HG03439 (cell line): ENCODE results near the gene CCS.
"Not testable (repeated sequence)": the region's sequence is repeated elsewhere in the genome, so short reads cannot be mapped to it uniquely, and the experiment has no call there.

Source experiments
- ATAC-seq: cut with Tn5 transposase; IDR thresholded peaks from one replicate; pipeline ENCODE4 v1.9.1; 2021; ENCODE audit warnings: mild to moderate bottlenecking, moderate library complexity; ENCODE audit not compliant: unreplicated experiment

Gene CCS

GRCh38 chr11:66589996-66590675 is 2.8 kb upstream of the CCS start:
- ATAC-seq: no peak

DNA sequence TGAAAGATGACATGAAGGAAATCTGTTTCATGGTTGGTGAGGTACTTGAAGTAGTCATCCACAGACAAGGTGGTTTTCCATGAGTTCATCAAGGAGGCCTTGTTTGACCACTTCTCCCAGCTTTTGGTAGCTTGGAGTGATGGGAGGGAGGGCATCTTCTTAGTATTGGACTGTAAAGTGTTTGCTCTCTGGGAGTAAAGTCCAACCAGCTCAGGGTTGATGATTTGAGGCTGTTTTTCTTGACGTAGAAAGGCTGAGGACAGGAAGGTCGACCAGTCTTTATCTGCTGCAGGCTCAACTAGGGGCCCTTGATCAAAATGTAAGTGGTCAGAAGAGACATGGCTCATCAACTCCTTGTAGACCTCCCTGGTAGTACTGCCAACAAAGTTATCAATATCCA is 1.8 kb upstream of the CCS start:
- ATAC-seq: no peak

GRCh38 chr11:66593303-66593635 is 284 bp downstream of the CCS start:
- ATAC-seq: peak; percentile 33

- no peak for ATAC-seq
Observed at GRCh38 chr11:66593650-66594049, 665 bp downstream of the CCS start.

DNA sequence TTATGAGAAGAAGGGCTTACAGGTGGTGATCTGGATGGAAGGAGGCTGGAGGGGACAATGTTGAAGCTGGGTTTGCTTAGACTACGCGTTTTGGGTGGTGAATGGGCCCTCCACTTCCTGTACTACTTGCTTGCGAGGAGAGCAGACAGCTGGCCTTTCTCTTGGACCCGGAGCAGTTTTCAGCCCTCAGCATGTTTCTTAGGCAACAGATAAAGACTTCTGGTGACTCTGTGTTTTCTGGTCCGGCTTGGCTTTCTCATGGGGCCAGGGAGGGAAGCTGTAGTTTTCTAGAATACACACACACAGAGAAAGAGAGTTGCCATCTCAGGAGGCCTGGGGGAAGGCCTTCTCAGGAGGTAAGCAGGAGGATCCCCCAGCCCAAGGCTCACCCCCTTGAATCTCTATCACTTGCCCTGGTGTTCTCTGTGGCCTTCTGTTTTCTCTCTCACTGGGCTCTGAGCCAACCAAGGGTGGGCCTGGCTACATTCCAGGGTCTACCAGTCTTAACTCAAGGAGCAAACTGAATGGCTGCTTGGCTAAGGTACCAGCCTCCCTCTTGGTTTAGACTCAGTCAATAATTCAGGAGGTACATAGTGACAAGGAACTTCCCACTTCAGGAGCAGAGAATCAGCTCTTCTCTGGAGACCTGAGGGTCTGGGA is 2.4 kb downstream of the CCS start:
- no peak for ATAC-seq

- ATAC-seq: no peak
Observed at GRCh38 chr11:66598993-66599392, 6.0 kb downstream of the CCS start.

DNA sequence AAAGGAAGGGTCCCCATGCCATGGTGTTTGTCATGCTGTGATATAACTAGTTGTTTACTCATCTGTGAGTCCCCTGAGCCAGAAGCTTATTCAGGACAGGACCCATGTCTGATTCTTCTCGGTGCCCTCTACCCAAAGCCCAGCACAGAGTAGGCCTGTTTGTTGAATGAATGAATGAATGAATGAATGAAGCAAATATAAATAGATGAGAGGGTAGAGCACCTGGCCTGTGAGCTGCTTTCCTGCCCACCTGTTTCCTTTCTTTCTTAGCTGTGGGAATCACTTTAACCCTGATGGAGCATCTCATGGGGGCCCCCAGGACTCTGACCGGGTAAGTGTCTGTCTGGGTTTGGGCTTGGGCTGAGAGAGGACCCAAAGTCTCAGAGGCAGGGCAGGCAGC is 7.2 kb downstream of the CCS start:
- ATAC-seq: no peak

DNA sequence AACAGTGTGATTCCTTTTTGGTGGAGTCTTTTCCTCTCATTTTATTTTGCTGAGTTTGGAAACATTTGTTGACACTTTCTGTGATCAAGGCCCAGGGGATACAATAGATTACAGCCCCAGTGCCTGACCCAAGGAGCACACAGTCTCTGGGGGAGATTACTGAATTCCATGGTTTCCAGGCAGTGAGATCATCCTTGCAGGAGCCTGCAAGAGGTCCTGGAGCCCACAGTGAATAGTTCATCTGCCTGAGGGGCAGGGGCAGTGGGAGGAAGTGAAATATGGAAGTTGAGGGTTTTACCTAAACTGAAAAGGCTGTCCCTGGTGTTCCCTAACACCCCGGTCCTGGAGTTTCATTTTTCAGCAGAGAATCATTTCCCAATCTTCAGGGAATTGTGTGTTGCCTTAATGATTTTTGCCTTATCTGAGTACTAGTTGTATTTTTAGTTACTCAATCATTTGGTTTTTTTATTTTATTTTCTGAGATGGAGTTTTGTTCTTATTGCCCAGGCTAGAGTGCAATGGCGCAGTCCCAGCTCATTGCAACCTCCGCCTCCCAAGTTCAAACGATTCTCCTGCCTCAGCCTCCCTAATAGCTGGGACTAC is 7.7 kb downstream of the CCS start:
- ATAC-seq: no peak

- no peak for ATAC-seq
Observed at GRCh38 chr11:66603072-66603471, 10.1 kb downstream of the CCS start.

DNA sequence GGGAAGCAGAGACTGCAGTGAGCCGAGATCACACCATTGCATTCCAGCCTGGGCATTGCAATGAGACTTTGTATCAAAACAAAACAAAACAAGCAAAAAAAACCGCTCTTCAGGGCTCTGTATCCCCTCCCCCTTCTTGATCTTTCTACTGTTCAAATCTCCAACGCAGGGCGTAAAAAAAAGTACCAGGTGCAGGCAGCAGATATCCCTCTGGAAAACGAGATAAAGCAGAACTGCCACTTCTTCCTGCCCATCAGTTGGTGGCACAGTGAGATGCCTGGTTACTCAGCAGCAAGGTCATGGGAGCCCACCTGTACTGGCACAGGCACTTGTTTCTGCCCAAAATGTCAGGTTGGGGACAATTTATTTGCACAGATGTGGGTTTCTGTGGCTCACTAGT is 11.2 kb downstream of the CCS start:
- no peak for ATAC-seq

DNA sequence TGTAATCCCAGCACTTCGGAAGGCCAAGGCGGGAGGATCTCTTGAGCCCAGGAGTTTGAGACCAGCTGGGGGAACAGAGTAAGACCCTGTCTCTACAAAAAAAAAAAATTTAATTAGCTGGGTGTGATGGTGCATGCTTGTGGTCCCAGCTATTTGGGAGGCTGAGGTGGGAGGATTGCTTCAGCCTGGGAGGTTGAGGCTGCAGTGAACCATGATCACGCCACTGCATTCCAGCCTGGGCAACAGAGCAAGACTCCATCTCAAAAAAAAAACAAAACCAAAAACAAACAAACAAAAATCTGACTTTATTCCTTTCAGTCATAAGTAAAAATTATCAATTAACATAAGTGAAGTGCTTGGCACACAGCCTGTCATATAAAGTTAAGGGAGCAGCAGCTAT is 13.6 kb downstream of the CCS start:
- ATAC-seq: not testable (repeated sequence)

DNA sequence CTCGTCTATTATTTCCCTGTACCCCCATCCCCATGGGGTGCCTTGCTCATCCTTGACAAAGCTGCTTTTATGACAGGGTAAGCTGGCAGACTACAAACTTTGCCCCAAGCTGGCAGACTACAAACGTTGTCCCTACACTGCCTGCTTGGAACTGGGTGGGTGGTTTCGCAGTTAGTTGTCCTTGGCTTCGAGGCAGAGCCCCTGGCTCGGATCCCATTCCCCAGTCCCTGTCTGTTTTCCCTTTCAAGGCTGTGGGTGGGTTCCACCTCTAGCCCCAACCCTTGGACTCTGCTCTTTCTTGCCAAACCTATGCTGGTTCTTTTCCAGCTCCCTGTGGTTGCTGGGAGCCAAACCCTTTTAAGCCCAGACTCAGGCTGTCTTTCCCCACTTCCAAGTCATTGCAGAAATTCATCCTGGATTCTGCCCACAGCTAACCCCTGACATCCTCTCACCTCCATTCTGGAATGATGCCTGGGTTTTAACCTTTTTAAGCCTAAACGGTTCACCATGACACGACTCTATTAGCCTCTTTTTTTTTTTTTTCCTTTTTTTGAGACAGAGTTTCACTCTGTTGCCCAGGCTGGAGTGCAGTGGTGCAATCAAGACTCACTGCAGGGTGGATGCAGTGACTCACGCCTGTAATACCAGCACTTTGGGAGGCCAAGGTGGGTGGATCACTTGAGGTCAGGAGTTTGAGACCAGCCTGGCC is 14.3 kb downstream of the CCS start:
- ATAC-seq: no peak

GRCh38 chr11:66609721-66610617 is 17.0 kb downstream of the CCS start:
- no peak for ATAC-seq

- no peak for ATAC-seq
Observed at GRCh38 chr11:66612458-66612857, 19.5 kb downstream of the CCS start.

DNA sequence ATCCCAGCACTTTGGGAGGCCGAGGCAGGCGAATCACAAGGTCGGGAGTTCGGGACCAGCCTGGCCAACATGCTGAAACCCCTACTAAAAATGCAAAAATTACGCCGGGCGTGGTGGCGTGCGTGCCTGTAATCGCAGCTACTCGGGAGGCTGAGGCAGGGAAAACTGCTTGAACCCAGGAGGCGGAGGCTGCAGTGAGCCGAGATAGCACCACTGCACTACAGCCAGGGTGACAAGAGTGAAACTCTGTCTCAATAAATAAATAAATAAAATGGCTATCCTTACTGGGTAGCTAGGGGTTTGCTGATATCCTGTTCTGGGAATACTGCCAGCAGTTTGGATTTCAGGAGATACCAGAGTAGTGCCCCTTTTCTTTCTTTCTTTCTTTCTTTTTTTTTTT is 21.1 kb downstream of the CCS start:
- ATAC-seq: no peak

DNA sequence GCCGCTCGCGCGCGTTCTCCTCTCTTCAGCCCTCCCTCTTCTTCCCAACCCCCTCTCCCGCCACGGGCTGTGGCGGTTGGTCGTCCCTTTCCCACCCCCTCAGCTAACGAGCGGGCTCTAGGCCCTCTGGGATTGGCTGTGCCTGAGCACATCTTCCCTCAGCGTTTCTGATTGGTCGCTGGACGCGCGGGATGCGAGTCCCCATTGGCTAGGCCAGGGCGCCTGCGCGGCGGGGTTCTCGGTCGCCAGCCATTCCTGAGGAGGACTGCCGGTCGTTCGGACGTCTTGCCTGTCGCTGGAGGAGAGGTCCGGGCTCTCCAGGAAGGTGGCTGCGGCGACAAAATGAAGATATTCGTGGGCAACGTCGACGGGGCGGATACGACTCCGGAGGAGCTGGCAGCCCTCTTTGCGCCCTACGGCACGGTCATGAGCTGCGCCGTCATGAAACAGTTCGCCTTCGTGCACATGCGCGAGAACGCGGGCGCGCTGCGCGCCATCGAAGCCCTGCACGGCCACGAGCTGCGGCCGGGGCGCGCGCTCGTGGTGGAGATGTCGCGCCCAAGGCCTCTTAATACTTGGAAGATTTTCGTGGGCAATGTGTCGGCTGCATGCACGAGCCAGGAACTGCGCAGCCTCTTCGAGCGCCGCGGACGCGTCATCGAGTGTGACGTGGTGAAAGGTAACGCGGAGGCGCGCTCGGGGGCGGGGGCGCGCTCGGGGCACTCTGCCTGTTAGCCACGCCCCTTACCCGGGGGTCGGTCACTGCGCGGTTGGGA is 23.6 kb downstream of the CCS start, which contains the start of gene RBM14:
RBM14 (plus strand) TSS at position 252 of the 776 bp plus-strand sequence; CDS start at position 343, 91 bp downstream.
- peak; percentile 88 for ATAC-seq

DNA sequence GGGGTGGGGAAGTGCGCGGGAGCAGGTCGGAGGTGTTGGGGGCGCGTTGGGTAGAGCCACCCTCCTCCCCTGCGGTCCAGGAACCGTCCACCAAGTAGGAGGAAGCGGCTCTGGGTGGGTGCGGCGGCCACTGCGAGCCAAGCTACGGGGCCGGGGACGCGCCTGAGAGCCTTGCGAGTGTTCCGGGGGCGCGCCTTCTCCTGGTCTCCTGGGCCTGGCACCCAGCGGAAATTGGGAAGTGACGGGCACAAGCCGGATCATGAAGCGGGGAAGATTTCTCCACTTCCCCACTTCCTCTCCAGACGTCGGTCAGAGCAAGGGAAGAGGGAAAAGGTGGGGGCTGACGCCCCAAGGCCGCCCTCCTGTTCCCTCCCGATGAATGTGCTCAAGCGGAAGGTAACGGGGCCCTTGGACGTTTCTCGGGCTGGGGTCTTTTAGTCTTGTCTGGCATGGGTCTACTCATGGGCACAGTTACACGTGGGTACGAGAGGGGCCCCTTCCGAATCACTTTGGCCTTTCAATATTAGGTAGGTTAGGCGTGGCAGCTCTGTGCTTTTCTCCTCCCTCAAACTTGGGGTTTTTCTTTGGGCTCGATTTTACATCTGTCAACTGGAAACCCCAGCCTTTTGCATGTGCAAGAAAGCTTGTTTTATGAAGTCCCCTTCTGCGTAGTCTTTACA is 24.3 kb downstream of the CCS start:
- ATAC-seq: peak; percentile 1

DNA sequence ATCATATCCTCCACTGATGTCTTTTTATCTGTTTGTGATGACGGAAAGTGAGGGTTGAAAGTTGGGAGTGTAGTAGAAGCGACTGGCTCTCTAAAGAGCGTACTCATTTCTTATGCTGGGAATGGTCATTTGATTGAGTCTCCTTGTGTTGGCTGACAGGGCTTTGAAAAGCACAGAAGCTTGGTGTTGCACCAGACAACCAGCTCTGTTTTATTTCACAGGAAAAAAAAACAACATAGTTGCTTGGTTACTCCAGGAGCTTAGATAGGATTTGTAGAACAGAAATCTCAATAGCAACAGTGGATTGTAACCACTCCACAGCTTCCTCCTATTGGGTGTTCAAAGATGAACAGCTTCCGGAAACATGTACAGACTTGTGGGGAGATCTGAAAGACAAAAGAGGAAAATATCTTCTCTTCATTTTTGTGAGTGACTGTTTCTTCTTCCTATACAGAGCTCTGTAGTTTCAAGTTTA is 26.1 kb downstream of the CCS start:
- no peak for ATAC-seq

DNA sequence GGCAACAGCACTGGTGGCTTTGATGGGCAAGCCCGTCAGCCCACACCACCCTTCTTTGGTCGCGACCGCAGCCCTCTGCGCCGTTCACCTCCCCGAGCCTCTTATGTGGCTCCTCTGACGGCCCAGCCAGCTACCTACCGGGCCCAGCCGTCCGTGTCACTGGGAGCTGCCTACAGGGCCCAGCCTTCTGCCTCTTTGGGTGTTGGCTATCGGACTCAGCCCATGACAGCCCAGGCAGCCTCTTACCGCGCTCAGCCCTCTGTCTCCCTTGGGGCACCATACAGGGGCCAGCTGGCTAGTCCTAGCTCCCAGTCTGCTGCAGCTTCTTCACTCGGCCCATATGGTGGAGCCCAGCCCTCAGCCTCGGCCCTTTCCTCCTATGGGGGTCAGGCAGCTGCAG is 31.5 kb downstream of the CCS start:
- no peak for ATAC-seq
